ENCODE measurements around the gene MED17. TPM values are rescaled to one million over a fixed set of nuclear protein-coding genes. Genes with fewer than 3 reads are reported as not detected.

Gene MED17
- 16.8 and 27.4 TPM in 2 replicates for total RNA-seq

GRCh38 chr11:93784145-93784934 is at the start of gene MED17:
TSS of gene MED17 (plus strand) at chr11:93784282. CDS start at chr11:93784514, 232 bp downstream.

GRCh38 chr11:93741094-93741881 is 42.8 kb upstream of the MED17 start, which contains the start of the genes C11orf54 and TAF1D:
TSS of gene C11orf54 (plus strand) at chr11:93741672. CDS start at chr11:93747394, 5,722 bp downstream.
TSS of gene TAF1D (minus strand) at chr11:93741495. CDS start at chr11:93739304, 2,191 bp downstream.

GRCh38 chr11:93850594-93851018 is 66.5 kb downstream of the MED17 start, which contains the start of gene VSTM5:
TSS of gene VSTM5 (minus strand) at chr11:93850618. CDS start at chr11:93850502, 116 bp downstream.

Other genes with a start within 250 kb of the MED17 start
- gene SMCO4, start 240.9 kb upstream of the MED17 start, total RNA-seq, result 5.3 and 31.4 TPM in 2 replicates
- 8.4 and 10.1 TPM in 2 replicates for gene CEP295, start 122.6 kb upstream of the MED17 start, total RNA-seq
- gene TAF1D, start 42.8 kb upstream of the MED17 start, total RNA-seq, result 91.0 and 127 TPM in 2 replicates
- gene C11orf54, start 42.6 kb upstream of the MED17 start, total RNA-seq, result 8.7 and 20.4 TPM in 2 replicates
- 0.13 TPM in 1 of 2 replicates, not detected in the other for gene VSTM5, start 66.3 kb downstream of the MED17 start, total RNA-seq
- not detected in 2 replicates for gene HEPHL1, start 237.1 kb downstream of the MED17 start, total RNA-seq